ENCODE data around the gene PRAMEF18. TPM values are rescaled to one million over a fixed set of nuclear protein-coding genes. Genes with fewer than 3 reads are reported as not detected.
"Not testable (repeated sequence)": the region's sequence is repeated elsewhere in the genome, so short reads cannot be mapped to it uniquely, and the experiment has no call there.

PRAMEF18 gene, protein sequence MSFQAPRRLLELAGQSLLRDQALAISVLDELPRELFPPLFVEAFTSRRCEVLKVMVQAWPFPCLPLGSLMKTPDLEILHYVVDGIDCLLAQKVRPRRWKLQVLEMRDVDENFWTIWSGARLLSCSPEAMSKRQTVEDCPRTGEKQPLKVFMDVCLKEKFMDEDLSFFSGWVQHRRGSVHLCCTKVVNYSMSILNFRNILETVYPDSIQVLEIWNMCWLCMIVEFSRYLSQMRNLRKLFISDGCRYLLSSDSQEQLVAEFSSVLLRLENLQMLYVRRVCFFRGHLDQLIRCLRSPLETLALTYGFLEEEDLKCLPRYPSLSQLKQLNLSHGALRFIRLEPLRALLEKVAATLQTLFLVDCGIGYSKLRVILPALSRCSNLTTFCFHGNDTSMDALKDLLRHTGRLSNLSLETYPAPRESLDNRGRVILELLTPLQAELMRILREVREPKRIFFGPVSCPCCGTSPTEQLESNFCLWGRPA
- total RNA-seq: not detected in 2 replicates

- DNase-seq (ENCODE audit: low read depth, low spot score): not testable (repeated sequence)
Measured at GRCh38 chr1:13225675-13226204, at the start of gene PRAMEF18. Gene PRAMEF18 (minus strand): TSS chr1:13226154. CDS start chr1:13226106, 48 bp downstream.

- not testable (repeated sequence) for DNase-seq (ENCODE audit: low read depth, low spot score)
Measured at GRCh38 chr1:13265124-13265523, 39.2 kb upstream of the PRAMEF18 start.

GRCh38 chr1:13253898-13254297 is 27.9 kb upstream of the PRAMEF18 start, which contains the start of gene PRAMEF5:
Gene PRAMEF5 (plus strand): TSS chr1:13254198. CDS start chr1:13259269, 5,071 bp downstream.
- DNase-seq (ENCODE audit: low read depth, low spot score): not testable (repeated sequence)

GRCh38 chr1:13247122-13247521 is 21.2 kb upstream of the PRAMEF18 start:
- not testable (repeated sequence) for DNase-seq (ENCODE audit: low read depth, low spot score)

GRCh38 chr1:13246554-13246871 is 20.6 kb upstream of the PRAMEF18 start:
- DNase-seq (ENCODE audit: low read depth, low spot score): not testable (repeated sequence)

DNA sequence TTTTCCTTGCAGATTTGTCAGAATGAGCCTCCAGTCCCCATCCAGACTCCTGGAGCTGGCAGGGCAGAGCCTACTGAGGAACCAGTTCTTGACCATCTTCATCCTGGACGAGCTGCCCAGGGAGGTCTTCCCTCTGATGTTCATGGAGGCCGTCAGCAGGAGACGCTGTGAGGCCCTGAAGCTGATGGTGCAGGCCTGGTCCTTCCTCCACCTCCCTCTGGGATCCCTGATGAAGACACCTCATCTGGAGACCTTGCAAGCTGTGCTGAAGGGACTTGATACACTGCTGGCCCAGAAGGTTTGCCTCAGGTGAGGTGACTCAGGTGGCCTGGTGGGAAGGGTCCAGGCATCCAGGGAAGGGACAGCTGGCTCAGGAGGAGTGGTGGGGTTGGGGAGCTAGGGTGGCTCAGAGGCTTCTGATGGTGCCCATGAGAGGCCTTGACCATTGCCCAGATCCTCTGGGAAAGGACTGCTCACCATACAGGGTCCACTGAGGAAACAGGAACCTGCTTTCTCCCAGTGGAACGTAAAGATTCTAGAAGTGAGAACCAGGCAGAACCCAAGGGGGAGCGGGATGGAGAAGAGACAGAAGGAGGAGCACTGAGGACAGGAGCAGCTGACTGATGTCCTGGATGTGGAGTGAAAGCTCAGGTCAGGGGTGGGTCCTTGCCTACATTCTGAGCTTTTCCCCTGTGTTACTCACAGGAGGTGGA is 20.0 kb upstream of the PRAMEF18 start:
- not testable (repeated sequence) for DNase-seq (ENCODE audit: low read depth, low spot score)

DNA sequence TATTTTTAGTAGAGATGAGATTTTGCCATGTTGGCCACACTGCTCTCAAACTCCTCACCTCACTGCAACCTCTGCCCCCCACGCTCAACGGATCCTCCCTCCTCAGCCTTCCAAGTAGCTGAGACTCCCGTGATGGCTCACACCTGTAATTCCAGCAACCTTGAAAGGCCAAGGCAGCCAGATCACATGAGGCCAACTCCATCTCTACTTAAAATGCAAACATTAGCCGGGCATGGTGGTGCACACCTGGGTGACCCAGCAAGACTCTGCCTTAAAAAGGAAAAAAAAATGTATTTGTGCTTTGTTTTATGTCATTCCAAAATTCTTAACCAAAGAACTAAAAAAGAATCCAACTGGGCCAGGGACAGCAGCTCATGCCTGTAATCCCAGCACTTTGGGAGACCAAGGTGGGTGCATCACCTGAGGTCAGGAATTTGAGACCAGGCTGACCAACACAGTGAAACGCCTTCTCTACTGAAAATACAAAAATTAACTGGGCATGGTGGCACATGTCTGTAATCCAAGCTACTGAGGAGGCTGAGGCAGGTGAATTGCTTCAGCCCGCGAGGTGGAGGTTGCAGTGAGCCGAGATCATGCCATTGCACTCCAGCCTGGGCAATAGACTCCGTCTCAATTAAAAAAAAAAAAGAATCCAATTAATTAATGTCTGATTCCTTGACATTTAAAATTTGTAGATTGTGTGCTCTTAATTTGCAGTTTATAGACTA is 17.7 kb upstream of the PRAMEF18 start:
- not testable (repeated sequence) for DNase-seq (ENCODE audit: low read depth, low spot score)

DNA sequence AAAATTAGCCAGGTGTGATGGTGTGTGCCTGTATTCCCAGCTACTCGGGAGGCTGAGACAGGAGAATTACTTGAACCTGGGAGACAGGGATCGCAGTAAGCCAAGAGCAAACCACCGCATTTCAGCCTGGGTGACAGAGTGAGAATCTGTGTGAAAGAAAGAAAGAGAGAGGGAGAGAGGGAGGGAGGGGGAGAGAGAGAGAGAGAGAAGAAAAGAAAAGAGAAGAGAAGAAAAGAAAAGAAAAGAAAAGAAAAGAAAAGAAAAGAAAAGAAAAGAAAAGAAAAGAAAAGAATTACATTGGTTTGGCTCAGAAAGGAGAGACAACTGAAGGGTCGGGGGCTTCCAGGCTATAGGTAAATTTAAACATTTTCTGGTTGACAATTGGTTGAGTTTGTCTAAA is 13.7 kb upstream of the PRAMEF18 start:
- not testable (repeated sequence) for DNase-seq (ENCODE audit: low read depth, low spot score)

- not testable (repeated sequence) for DNase-seq (ENCODE audit: low read depth, low spot score)
Measured at GRCh38 chr1:13237572-13237971, 11.6 kb upstream of the PRAMEF18 start.

DNA sequence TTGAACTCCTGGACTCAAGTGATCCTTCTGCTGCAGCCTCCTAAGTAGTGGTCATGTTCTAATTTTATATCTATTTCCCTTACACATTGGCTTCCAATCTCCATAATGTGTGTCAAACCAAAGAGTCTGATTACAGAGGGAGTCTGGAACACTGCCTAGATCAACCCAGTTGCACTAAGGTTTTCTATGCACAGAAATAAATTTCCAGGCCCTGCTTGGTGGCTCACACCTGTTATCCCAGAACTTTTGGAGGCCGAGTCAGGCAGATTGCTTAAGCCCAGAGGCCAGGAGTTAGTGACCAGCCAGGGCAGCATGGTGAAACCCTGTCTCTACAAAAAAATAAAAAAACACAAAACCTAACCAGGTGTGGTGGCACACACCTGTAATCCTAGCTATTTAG is 8.1 kb upstream of the PRAMEF18 start:
- not testable (repeated sequence) for DNase-seq (ENCODE audit: low read depth, low spot score)

DNA sequence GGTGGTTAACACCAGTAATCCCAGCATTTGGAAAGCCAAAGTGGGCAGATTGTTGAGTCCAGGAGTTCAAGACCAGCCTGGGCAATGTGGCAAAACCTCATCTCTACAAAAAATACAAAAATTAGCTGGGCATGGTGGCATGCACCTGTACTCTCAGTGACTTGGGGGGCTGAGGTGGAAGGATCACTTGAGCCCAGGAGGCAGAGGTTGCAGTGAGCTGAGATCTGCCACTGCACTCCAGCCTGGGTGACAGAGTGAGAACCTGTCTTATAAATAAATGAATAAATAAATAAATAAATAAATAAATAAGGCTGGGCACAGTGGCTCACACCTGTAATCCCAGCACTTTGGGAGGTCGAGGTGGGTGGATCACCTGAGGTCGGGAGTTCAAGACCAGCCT is 6.1 kb upstream of the PRAMEF18 start:
- DNase-seq (ENCODE audit: low read depth, low spot score): not testable (repeated sequence)

GRCh38 chr1:13231061-13231750 is 5.3 kb upstream of the PRAMEF18 start:
- DNase-seq (ENCODE audit: low read depth, low spot score): not testable (repeated sequence)

DNA sequence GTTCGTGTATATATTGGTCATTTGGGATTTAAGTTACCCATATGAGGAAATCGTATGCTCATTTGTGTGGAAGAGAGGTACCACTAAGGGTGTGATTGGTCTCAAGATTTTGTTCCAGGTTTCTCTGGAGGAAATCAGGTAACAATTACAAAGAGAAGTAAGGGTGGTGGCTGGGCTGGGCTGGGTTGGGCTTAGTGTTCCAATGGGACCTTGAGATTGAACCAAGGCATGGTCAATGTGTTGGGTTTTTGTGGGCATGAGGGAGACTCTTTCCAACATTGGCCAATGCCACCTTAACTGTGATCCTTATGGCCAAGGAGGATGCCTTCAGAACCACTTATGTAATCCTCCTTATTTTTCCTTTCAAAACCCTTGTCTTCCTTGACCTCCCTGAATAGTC is 4.6 kb upstream of the PRAMEF18 start:
- DNase-seq (ENCODE audit: low read depth, low spot score): not testable (repeated sequence)

- DNase-seq (ENCODE audit: low read depth, low spot score): not testable (repeated sequence)
Measured at GRCh38 chr1:13230096-13230495, 4.1 kb upstream of the PRAMEF18 start.

GRCh38 chr1:13228343-13228781 is 2.4 kb upstream of the PRAMEF18 start:
- DNase-seq (ENCODE audit: low read depth, low spot score): no peak

DNA sequence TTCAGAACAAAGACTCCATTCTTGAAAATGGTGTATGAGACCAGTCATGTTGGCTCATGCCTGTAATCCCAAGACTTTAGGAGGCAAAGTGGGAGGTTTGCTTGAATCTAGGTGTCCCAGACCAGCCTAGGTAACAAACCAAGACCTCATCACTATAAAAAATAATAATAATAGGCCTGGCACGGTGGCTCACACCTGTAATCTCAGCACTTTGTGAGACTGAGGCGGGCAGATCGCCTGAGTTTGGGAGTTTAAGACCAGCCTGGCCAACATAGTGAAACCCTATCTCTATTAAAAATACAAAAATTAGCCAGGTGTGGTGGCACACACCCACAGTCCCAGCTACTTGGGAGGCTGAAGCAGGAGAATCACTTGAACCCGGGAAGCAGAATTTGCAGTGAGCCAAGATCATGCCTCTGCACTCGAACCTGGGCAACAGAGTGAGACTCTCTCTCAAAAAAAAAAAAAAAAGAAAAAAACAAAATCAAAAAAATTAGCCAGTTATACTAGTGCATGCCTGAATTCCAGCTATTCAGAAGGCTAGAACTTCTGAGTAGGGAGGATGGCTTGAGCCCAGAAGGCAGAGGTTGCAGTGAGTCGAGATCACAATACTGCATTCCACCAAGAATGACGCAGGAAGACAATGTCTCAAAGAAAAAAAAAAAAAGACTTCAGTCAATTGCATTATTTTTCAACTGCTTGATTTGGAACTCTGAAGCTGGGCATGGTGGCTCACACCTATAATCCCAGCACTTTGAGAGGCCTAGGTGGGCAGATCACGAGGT is 1.5 kb upstream of the PRAMEF18 start:
- DNase-seq (ENCODE audit: low read depth, low spot score): not testable (repeated sequence)

- DNase-seq (ENCODE audit: low read depth, low spot score): no peak
Measured at GRCh38 chr1:13224480-13225060, 1.4 kb downstream of the PRAMEF18 start.

DNA sequence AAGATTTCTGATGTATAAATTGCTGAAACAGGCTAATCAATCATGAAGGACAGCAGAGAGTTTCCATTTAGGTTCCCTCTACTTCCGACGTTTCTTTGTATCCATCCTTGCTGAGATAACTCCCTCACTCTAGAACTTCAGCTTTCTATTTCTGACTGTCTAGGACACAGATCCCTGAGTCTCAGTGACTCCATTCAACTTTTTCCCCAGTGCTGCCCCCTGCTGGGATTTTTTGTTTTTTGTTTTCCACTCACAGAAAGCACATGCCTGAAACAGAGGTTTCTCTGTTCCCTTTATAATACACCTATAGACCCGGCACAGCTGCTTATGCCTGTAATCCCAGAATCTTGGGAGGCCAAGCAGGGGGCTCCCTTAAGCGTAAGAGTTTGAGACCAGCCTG is 3.2 kb downstream of the PRAMEF18 start:
- not testable (repeated sequence) for DNase-seq (ENCODE audit: low read depth, low spot score)

DNA sequence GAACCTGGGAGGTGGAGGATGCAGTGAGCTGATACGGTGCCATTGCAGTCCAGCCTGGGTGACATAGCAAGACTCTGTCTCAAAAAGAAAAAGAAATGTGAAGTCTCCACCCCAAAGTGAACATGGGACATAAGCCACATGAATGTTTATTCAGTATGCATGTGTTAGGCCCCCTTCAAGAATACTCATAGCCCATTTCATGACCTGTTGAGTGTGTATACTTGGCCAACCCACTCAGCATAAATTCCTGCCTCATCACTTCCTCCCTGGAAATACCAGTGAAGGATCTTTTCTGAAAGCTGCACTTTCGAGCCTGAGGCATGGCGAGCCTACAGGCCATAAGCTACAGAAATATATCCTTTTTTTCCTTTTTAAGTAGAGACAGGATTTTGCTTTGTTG is 6.8 kb downstream of the PRAMEF18 start:
- DNase-seq (ENCODE audit: low read depth, low spot score): not testable (repeated sequence)

Measured in pulmonary artery endothelial cell (primary cell).